ENCODE results near the gene WFS1. TPM values are rescaled to one million over a fixed set of nuclear protein-coding genes. Genes with fewer than 3 reads are reported as not detected.

WFS1 gene
- total RNA-seq, 1 donor from 2014 or later: 91.8 TPM

GRCh38 chr4:6330384-6330767 lies 60.7 kb downstream of the WFS1 start:
- intact Hi-C loops (cut with DNase I): no loop called here
- Histone ChIP-seq H3K36me3 (no peaks in the 10 kb centered on the region), H3K27ac (no peak overlapping the region), H3K27me3 (no peaks in the 10 kb centered on the region), H3K4me1 (peaks cover 6% of the 10 kb centered on the region), H3K4me3 (no peak overlapping the region), H3K9me3 (no peaks in the 10 kb centered on the region)
- DNase-seq (ENCODE audit: extremely low spot score in 2 of 2): no peak
- no peak for TF ChIP-seq POLR2AphosphoS5 (IDR thresholded peaks at IDR 0.05; ENCODE audit: insufficient read depth in 1 of 2, low read depth in 1 of 2)
- TF ChIP-seq POLR2A (IDR thresholded peaks at IDR 0.05): no peak
- TF ChIP-seq CTCF (IDR thresholded peaks at IDR 0.05): no peak

- no peak for TF ChIP-seq POLR2A (IDR thresholded peaks at IDR 0.05)
- peak in 1 of 3 experiments; percentile 19 for TF ChIP-seq CTCF (IDR thresholded peaks at IDR 0.05)
- Histone ChIP-seq H3K4me3 (no peak overlapping the region), H3K27me3 (no peaks in the 10 kb centered on the region), H3K4me1 (no peaks in the 10 kb centered on the region), H3K9me3 (no peaks in the 10 kb centered on the region), H3K36me3 (no peaks in the 10 kb centered on the region), H3K27ac (no peak overlapping the region)
- intact Hi-C loops (cut with DNase I): no loop called here
- DNase-seq (ENCODE audit: extremely low spot score in 2 of 2): no peak
These were observed 61.4 kb downstream of the WFS1 start for GRCh38 chr4:6331018-6331417.

GRCh38 chr4:6331468-6331867 lies 61.8 kb downstream of the WFS1 start:
- no peaks in the 10 kb centered on the region for H3K36me3 ChIP-seq
- H3K4me3 ChIP-seq: no peak overlapping the region
- H3K27me3 ChIP-seq: no peaks in the 10 kb centered on the region
- no peak for DNase-seq (ENCODE audit: extremely low spot score in 2 of 2)
- no peaks in the 10 kb centered on the region for H3K4me1 ChIP-seq
- intact Hi-C loops (cut with DNase I): no loop called here
- H3K27ac ChIP-seq: no peak overlapping the region
- TF ChIP-seq POLR2A (IDR thresholded peaks at IDR 0.05): no peak
- TF ChIP-seq CTCF (IDR thresholded peaks at IDR 0.05): no peak
- TF ChIP-seq POLR2AphosphoS5 (IDR thresholded peaks at IDR 0.05; ENCODE audit: insufficient read depth in 1 of 2, low read depth in 1 of 2): no peak
- H3K9me3 ChIP-seq: no peaks in the 10 kb centered on the region

- no peaks in the 10 kb centered on the region for H3K27me3 ChIP-seq
- H3K9me3 ChIP-seq: no peaks in the 10 kb centered on the region
- H3K4me1 ChIP-seq: no peaks in the 10 kb centered on the region
- no peaks in the 10 kb centered on the region for H3K36me3 ChIP-seq
- H3K4me3 ChIP-seq: no peak overlapping the region
- TF ChIP-seq POLR2AphosphoS5 (IDR thresholded peaks at IDR 0.05; ENCODE audit: insufficient read depth in 1 of 2, low read depth in 1 of 2): no peak
- peak; percentile 31 to 48 (median 38) for TF ChIP-seq CTCF (IDR thresholded peaks at IDR 0.05)
- H3K27ac ChIP-seq: no peak overlapping the region
- DNase-seq (ENCODE audit: extremely low spot score in 2 of 2): no peak
- intact Hi-C loops (cut with DNase I): no loop called here
These were observed 62.5 kb downstream of the WFS1 start for GRCh38 chr4:6332042-6332668.

GRCh38 chr4:6332669-6333050 lies 63.0 kb downstream of the WFS1 start:
- H3K4me3 ChIP-seq: no peak overlapping the region
- intact Hi-C loops (cut with DNase I): no loop called here
- no peaks in the 10 kb centered on the region for H3K9me3 ChIP-seq
- H3K36me3 ChIP-seq: no peaks in the 10 kb centered on the region
- TF ChIP-seq POLR2AphosphoS5 (IDR thresholded peaks at IDR 0.05; ENCODE audit: insufficient read depth in 1 of 2, low read depth in 1 of 2) (no peak), POLR2A (IDR thresholded peaks at IDR 0.05) (no peak), CTCF (IDR thresholded peaks at IDR 0.05) (no peak)
- H3K27me3 ChIP-seq: no peaks in the 10 kb centered on the region
- DNase-seq (ENCODE audit: extremely low spot score in 2 of 2): no peak
- H3K27ac ChIP-seq: no peak overlapping the region
- no peaks in the 10 kb centered on the region for H3K4me1 ChIP-seq
